HT-29 (cell line): ENCODE measurements around the gene CGN. TPM values are rescaled to one million over a fixed set of nuclear protein-coding genes. Genes with fewer than 3 reads are reported as not detected.

Experiments used
- DNase-seq: peaks from one replicate; pipeline ENCODE4 v3.0.0-alpha.2; 2015; ENCODE audit warnings: low spot score
- total RNA-seq: library from RNA; depleted of rRNA; stranded (reverse); fragments of >200 nt; shearing (Covaris generic); gene quantifications from 2 replicates; pipeline ENCODE4 v1.2.3, GENCODE V29; 2014; rRNA removed

CGN gene
- 23.5 and 30.7 TPM in 2 replicates for total RNA-seq

- peak; percentile 91 for DNase-seq
These were observed at the start of gene CGN for GRCh38 chr1:151510957-151511635. TSS of gene CGN (plus strand) at chr1:151511387. CDS start at chr1:151518520, 7,133 bp downstream.

GRCh38 chr1:151461694-151462093 lies 49.5 kb upstream of the CGN start:
- DNase-seq = no peak

- no peak for DNase-seq
These were observed 46.2 kb upstream of the CGN start for GRCh38 chr1:151465026-151465425.

GRCh38 chr1:151472856-151473731 lies 38.1 kb upstream of the CGN start:
- peak; percentile 65 for DNase-seq

DNA sequence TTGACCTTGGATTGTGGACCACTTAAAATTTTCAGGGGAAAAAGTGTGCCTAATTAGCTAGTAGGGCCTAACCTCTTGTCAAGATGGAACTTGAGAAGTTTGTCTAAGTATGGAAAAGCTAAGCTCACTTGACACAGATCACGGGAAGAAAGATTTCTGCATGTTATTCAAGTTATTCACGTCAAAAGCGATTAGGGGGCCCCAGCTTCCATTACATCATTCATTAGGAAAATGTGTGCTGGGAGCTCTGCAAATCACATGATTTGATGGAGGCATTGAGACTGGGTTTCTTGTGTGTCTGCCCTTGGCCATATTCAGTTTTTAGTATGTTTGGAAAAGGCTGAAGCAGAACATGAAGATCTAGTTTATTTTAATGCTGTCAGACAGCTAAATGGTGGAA lies 36.4 kb upstream of the CGN start:
- no peak for DNase-seq

GRCh38 chr1:151475175-151475574 lies 36.0 kb upstream of the CGN start:
- no peak for DNase-seq

- no peak for DNase-seq
These were observed 35.1 kb upstream of the CGN start for GRCh38 chr1:151476083-151476482.

DNA sequence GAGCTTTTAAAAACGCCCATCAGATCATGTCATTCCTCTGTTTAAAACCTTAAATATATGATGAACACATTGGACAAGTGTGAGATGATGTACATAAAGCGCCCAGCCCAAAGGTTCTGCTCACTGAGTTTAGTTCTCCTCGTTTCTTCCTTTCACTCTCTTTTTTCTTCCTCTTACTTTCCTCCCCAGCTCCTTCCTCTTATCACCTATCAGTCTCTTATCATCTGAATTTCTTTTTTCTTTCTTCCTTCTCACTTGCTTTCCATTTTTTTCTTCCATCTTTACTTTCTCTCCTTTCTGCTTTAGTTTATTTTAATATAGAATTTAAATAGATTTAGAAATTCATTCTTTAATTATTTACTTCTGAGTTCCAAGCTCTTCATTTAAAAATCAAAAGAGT lies 34.1 kb upstream of the CGN start:
- no peak for DNase-seq

GRCh38 chr1:151478140-151478812 lies 32.9 kb upstream of the CGN start:
- no peak for DNase-seq

GRCh38 chr1:151478923-151479322 lies 32.3 kb upstream of the CGN start:
- DNase-seq = no peak

DNA sequence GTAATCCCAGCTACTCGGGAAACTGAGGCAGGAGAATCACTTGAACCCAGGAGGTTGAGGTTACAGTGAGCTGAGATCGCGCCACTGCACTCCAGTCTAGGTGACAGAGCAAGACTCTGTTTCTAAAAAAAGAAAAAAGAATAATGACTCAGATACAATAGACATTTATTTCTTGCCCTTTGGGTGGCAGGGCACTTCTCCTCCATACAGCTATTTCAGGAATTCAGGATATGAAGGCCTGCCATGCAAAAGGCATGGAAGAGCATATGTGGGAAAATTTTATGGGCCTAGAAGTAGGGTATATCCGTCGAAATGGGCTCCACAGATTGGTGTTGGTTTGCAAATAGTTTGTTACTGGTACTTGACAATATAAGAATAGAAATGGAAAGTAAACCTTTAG lies 31.7 kb upstream of the CGN start:
- DNase-seq = no peak

DNA sequence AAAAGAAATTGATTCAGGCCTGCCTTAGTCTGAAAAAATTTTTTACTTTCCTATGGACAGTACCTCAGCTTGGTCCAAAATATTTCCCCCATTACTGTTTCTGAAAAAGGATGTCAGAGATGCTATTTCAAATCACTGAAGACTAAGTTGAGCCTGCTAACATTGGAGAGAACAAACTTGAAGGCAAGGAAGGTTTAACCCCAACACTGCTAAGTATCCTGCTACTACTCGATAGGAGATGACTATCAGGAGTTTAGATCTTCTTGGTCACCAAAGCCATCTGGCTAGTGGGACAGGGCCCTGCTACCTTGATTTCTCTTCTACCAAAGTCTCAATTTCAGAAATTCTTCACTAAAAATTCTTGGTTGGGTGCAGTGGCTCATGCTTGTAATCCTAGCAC lies 29.2 kb upstream of the CGN start:
- DNase-seq = no peak

GRCh38 chr1:151485685-151486255 lies 25.4 kb upstream of the CGN start:
- no peak for DNase-seq

DNA sequence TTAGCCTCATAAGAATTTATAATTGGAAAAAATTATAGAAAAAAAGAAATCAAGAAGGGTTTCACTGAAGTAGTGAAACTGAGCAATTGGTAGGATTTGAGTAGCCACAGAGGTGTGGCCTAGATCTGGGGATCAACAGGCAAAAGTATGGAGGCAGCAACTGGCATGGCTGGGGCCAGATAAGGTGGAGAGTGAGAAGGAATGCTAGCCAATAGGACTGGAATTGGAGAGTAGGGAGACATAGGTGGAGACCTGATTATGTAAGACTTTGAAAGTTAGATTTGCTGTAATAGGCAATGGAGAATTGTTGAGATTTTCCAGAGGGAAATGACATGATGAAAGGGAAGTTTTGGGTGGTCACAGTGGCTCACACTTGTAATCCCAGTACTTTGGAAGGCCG lies 24.6 kb upstream of the CGN start:
- no peak for DNase-seq

DNA sequence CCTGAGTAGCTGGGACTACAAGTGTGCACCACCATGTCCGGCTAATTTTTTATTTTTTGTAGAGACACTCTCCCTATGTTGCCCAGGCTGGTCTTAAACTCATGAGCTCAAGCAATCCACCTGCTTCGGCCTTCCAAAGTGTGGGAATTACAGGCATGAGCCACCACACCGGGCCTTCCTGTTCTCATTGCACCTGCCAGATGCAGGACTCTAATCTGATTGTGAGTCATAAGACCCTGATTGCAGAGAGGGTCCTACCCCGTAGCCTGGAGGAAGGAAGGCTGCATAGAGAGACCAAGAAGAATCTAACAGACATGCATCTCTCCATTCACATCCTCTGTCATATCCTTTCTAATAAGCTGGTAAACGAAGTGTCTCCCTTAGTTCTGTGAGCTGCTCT lies 19.5 kb upstream of the CGN start:
- DNase-seq = no peak

DNA sequence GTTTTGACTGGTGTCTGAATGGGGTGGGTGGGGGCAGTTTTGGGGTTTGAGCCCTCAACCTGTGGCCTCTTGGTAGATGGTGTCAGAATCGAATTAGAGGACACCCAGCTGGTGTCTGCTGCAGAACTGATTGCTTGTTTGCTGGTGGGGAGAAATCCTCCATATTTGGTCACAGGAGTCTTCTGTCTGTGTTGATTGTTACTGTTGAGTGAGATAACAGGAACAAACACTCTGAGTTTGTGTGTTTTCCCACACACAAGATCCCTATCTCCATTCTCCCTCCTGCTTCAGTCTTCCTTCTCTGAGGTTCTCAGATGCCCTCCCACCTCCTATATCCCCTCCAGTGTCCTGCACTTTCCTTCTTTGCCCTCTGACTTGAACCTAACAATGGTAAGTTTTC lies 19.1 kb upstream of the CGN start:
- DNase-seq = no peak

DNA sequence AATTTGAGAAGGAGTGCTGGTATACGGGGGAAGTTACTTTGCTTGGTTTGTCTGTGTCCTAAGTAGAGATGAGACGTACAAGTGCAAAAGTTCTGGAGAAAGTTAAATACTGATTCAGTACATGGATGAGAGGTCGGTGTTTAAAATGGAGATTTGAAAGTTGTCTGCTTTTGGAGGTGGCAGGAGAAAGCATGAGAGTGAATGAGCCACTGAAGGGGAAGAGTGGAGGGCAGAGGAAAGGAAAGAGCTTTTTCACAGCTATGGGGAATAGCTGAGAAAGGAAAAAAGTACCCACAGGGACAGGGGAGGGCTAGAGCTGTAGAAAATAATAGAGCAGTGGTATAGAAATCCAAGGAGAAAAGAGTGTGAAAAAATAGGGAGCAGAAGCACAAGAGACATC lies 18.1 kb upstream of the CGN start:
- no peak for DNase-seq

DNA sequence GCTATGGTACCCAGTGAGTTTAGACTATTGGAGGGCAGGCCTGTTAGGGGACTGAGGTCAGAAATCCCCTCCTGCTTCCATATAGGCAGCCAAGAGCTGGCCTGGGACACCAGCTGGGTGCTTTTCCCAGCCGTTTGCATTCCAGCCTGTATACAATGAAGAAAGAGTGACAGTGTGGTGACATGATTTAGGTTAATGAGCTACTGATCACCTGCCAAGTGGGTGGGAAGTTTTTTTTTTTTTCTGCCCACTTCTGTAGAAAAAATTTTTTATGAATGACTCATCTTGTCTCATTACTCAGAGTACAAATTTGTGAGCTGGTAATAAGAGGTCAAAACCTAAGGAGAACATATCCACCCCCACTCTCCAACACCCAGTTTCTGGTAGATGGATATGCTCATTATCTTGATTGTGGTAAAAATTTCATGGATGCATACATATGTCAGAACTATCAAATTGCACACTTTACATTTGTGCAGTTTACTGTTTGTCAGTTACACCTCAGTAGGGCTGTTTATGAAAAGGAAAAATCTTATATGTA lies 16.4 kb upstream of the CGN start:
- peak; percentile 87 for DNase-seq

DNA sequence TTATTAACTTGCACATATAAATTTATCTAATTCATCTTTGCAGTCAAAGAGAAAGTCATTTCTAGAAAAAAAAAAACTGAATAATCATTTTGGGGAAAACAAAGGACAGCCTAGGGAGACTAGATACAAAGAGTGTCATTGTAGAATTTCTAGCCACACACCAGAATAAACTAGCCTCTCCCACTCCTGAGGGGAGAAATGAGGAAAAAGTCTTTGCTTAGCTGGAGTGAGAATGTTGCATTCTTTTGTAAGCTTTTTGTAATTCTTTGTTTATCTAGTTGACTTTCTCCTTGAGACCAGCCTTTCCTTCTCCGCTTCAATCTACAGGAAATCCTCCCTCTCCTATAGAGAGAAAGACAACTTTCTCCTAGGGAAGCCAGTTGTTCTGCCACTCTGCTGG lies 15.9 kb upstream of the CGN start:
- no peak for DNase-seq

DNA sequence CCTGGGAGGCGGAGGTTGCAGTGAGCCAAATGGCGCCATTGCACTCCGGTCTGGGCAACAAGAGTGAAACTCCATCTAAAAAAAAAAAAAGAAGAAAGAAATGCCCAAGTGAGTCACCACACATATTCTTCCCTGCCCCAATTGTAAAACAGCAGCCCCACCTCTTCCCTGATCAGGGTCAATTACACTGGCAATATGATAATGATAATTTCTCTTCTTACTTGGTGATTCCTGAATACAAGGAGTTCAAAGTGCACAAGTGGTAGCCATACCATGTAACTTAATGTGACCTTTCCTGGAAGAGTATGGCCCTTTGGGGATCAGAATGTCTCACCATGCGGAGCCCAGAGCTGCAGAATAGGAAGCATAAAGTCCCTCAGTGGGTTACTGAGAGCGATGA lies 11.8 kb upstream of the CGN start:
- DNase-seq = no peak

DNA sequence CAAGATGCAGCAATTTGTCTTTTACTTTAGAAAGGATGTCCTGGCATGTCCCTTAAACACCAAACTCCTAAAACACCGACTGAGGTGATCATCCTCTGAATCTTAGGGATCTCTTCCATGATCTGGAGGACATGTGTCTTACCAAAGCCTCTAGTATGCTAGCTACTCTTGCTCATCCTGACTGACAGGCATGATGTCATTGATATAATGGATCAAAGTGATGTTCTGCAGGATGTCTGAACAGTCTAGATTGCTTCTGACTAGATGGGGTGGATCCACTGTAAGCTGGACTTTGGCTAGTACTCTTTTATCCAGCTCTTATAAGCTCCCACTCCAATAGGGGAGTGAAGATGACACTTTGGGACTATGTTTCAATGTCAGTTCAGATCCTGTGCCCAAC lies 11.3 kb upstream of the CGN start:
- no peak for DNase-seq

DNA sequence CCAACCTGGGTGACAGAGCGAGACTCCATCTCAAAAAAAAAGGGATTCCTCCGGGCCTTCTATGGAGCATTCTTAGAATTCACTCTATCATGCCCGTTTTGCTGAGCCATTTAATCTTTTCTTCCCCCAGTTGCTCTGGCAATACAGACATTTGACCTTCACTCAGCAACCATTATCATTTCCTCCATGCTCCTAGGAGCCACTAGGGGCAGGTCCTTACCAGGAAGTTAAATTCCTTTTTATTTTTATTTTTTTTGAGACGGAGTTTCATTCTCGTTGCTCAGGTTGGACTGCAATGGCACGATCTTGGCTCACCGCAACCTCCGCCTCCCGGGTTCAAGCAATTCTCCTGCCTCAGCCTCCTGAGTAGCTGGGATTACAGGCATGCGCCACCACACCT lies 9.7 kb upstream of the CGN start:
- peak; percentile 47 for DNase-seq
